OCI-LY1 (cell line): ENCODE measurements around the gene COL9A3.

Experiments used
- H2AFZ ChIP-seq: fragments of 200-600 bp; sonication (generic), shearing (Covaris generic); 2 replicates; pipeline ENCODE4 v1.6.0; 2014; ENCODE audit warnings: antibody characterized with exemption, mild to moderate bottlenecking, low read length
- H3F3A ChIP-seq: fragments of 200-600 bp; sonication (generic), shearing (Covaris generic); 2 replicates; pipeline ENCODE4 v1.6.0; 2014; ENCODE audit warnings: mild to moderate bottlenecking, antibody characterized with exemption, low read length, moderate library complexity; ENCODE audit not compliant: insufficient read depth
- H3K27ac ChIP-seq: fragments of 200-600 bp; sonication (generic); 2 replicates; pipeline ENCODE4 v1.5.1; 2014; ENCODE audit warnings: low read length, mixed run types, mild to moderate bottlenecking, low read depth; ENCODE audit not compliant: poor library complexity, severe bottlenecking
- H3K27me3 ChIP-seq: fragments of 200-600 bp; sonication (generic); 2 replicates; pipeline ENCODE4 v1.6.0; 2014; ENCODE audit warnings: antibody characterized with exemption, mild to moderate bottlenecking, low read length, moderate library complexity; ENCODE audit not compliant: insufficient read depth
- H3K36me3 ChIP-seq: fragments of 200-600 bp; sonication (generic); 2 replicates; pipeline ENCODE4 v1.6.1; 2014; ENCODE audit warnings: mild to moderate bottlenecking, antibody characterized with exemption, low read length, moderate library complexity, mixed read lengths; ENCODE audit not compliant: insufficient read depth
- H3K4me1 ChIP-seq: fragments of 200-600 bp; sonication (generic); 2 replicates; pipeline ENCODE4 v1.5.1; 2014; ENCODE audit warnings: mild to moderate bottlenecking, low read length, moderate library complexity; ENCODE audit not compliant: insufficient read depth, severe bottlenecking
- H3K4me2 ChIP-seq: fragments of 200-600 bp; sonication (generic), shearing (Covaris generic); 2 replicates; pipeline ENCODE4 v1.6.1; 2014; ENCODE audit warnings: low read length
- H3K4me3 ChIP-seq: fragments of 200-600 bp; sonication (generic); 2 replicates; pipeline ENCODE4 v1.5.1; 2014; ENCODE audit warnings: low read length, low read depth, mild to moderate bottlenecking, mixed read lengths; ENCODE audit not compliant: poor library complexity, severe bottlenecking
- H3K79me2 ChIP-seq: fragments of 200-600 bp; shearing (Covaris generic); 2 replicates; pipeline ENCODE4 v1.6.1; 2016; ENCODE audit warnings: mixed run types, low read length, mixed read lengths; ENCODE audit not compliant: insufficient read depth
- H3K9ac ChIP-seq: fragments of 200-600 bp; sonication (generic), shearing (Covaris generic); 2 replicates; pipeline ENCODE4 v1.6.1; 2014; ENCODE audit warnings: mild to moderate bottlenecking, low read length, mixed read lengths
- H3K9me2 ChIP-seq: fragments of 200-600 bp; sonication (generic), shearing (Covaris generic); 2 replicates; pipeline ENCODE4 v1.6.1; 2014; ENCODE audit warnings: low read depth, mild to moderate bottlenecking, low read length, mixed read lengths
- H3K9me3 ChIP-seq: fragments of 200-600 bp; shearing (Covaris generic); 2 replicates; pipeline ENCODE4 v1.6.1; 2014; ENCODE audit warnings: low read length, mixed read lengths
- H4K20me1 ChIP-seq: fragments of 200-600 bp; sonication (generic), shearing (Covaris generic); 2 replicates; pipeline ENCODE4 v1.6.0; 2016; ENCODE audit warnings: mild to moderate bottlenecking, low read length; ENCODE audit not compliant: insufficient read depth
- EZH2 ChIP-seq: fragments of 200-600 bp; sonication (generic), shearing (Covaris generic); IDR thresholded peaks from 2 replicates; pipeline ENCODE4 v1.8.0; 2017; ENCODE audit warnings: borderline replicate concordance, mixed run types, mild to moderate bottlenecking, antibody characterized with exemption, low read length, moderate library complexity, mixed read lengths
- TF ChIP-seq, protein P1 (sequence below): fragments of 200-600 bp; sonication (generic), shearing (Covaris generic); IDR thresholded peaks from 2 replicates; pipeline ENCODE4 v1.5.1; 2017; ENCODE audit warnings: mild to moderate bottlenecking, antibody characterized with exemption, low read length, moderate library complexity, mixed read lengths

The COL9A3 gene

DNA sequence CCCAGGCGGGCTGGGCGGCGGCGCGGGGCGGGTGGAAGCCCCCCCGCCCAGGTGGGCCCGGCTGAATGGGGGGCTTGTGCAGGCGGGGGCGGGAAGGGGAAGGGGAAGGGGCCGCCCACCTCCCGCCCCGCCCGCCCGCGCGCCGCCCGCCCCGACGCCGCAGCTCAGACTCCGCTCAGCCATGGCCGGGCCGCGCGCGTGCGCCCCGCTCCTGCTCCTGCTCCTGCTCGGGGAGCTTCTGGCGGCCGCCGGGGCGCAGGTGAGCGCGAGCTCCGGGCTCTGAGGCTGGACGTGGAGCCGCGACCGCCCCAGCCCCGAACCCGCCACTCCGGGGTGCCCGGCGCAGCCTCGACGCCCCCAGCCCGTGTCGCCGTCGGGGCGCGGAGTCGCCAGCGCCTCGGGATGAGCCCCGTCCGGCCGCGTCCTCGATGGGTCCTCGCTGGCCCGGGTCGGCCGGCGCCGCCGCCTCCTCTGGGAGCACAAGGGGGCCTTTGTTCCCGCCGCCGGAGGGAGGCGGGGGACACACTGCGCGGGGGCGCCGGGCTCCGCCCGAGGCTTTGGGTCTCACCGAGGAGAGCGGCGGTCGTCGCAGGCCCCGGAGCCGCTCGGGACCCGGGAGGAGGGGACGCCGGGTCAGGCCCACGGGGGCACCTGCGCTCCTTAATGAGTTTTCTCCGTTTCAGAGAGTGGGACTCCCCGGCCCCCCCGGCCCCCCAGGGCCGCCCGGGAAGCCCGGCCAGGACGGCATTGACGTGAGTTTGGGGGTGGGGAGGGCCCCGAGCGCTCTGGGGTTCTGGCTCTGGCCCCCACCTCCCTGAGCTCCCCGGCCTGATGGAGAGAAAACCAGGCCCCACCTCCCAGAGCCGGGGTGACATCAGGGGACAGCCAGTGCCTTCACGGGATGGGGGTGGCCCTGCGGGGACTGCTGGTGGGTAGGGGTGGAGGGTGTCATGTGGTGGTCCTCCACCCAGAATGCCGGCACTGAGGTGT, at the start of gene COL9A3:
Gene COL9A3 (plus strand): TSS at position 167 of the 990 bp plus-strand sequence. CDS start 15 bp downstream, at position 182.
- no peak within 1 kb of the TSS for H3K9ac ChIP-seq
- H3K4me3 ChIP-seq, result no peak within 1 kb of the TSS
- no peak within 1 kb of the TSS for H3K27ac ChIP-seq

DNA sequence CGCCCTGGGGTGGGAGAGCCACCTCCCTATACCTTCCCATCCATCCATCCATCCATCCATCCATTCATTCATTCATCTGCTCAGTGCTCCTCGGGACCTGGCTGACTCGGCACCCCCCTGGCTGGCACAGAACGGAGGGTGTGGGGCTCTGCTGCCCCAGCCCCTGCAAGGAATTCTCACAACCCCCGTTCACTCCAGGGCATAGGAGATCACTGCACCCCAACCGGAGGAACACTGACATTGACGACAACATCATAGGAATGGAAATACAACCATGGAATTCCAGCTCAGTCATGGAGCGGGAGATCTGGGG, 48.7 kb upstream of the COL9A3 start:
- Histone ChIP-seq H3F3A (no peaks in the 10 kb centered on the region), H3K79me2 (no peaks in the 10 kb centered on the region), H3K4me1 (no peaks in the 10 kb centered on the region), H3K36me3 (no peaks in the 10 kb centered on the region), H3K9me3 (no peaks in the 10 kb centered on the region), H3K27ac (no peak overlapping the region), H3K9me2 (no peaks in the 10 kb centered on the region), H3K27me3 (peaks cover 7% of the 10 kb centered on the region; the same call in 1 of the 2 replicates), H2AFZ (no peak overlapping the region), H3K9ac (no peak overlapping the region), H4K20me1 (no peaks in the 10 kb centered on the region), H3K4me2 (no peak overlapping the region), H3K4me3 (no peak overlapping the region)
- TF ChIP-seq, protein P1, sequence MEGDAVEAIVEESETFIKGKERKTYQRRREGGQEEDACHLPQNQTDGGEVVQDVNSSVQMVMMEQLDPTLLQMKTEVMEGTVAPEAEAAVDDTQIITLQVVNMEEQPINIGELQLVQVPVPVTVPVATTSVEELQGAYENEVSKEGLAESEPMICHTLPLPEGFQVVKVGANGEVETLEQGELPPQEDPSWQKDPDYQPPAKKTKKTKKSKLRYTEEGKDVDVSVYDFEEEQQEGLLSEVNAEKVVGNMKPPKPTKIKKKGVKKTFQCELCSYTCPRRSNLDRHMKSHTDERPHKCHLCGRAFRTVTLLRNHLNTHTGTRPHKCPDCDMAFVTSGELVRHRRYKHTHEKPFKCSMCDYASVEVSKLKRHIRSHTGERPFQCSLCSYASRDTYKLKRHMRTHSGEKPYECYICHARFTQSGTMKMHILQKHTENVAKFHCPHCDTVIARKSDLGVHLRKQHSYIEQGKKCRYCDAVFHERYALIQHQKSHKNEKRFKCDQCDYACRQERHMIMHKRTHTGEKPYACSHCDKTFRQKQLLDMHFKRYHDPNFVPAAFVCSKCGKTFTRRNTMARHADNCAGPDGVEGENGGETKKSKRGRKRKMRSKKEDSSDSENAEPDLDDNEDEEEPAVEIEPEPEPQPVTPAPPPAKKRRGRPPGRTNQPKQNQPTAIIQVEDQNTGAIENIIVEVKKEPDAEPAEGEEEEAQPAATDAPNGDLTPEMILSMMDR, result no peak
- no peak for TF ChIP-seq EZH2

More for the DNA sequence above, at the start of gene COL9A3:
- Histone ChIP-seq H3K27me3 (no peaks in the 10 kb centered on the region; the same call in 1 of the 2 replicates), H3K9me2 (no peaks in the 10 kb centered on the region), H3K4me1 (no peaks in the 10 kb centered on the region), H3F3A (no peaks in the 10 kb centered on the region), H4K20me1 (no peaks in the 10 kb centered on the region), H3K4me2 (no peak within 1 kb of the TSS), H3K9me3 (no peaks in the 10 kb centered on the region), H3K36me3 (peaks cover 17% of the 10 kb centered on the region), H3K79me2 (no peaks in the 10 kb centered on the region), H2AFZ (no peak within 1 kb of the TSS)
- no peak for TF ChIP-seq EZH2
- TF ChIP-seq, protein P1, result no peak

DNA sequence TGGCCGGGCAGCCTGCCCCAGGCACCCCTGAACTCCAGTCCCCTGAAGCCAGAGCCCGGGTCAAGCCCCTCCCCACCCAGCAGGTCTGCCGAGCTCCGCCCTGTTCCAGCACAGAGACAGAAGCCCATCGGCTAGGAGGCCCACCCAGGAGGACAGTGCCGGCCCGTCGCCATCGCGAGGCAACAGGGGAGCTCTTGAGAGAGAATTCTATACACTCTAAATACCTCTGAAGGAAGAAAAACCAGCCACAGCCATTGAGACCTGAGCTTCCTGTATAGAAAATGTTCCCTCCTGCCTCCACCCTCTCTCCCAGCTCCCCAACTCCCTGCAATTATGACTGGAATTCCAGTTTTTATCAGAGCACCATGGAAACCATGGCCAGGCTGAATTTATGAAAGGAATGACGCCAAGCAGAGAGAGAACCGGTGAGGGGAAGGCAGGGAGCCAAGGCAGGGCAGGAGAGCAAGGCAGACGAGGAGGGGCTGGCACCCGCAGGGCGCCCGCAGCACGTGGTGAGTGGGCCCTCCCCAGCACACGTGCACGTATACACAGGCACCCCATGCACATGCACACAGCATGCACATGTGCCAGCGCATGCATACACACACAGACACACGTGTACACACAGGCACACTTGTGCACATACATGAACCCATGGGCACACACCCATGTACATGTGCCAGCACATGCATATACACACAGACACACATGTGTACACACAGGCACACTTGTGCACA, 48.1 kb upstream of the COL9A3 start:
- Histone ChIP-seq H3K9ac (no peak overlapping the region), H4K20me1 (no peaks in the 10 kb centered on the region), H3K4me3 (no peak overlapping the region), H3K27me3 (peaks cover 7% of the 10 kb centered on the region; the same call in 1 of the 2 replicates), H3K27ac (no peak overlapping the region), H2AFZ (no peak overlapping the region), H3K9me2 (no peaks in the 10 kb centered on the region), H3K4me1 (no peaks in the 10 kb centered on the region), H3K79me2 (no peaks in the 10 kb centered on the region), H3K36me3 (no peaks in the 10 kb centered on the region), H3K4me2 (no peak overlapping the region), H3F3A (no peaks in the 10 kb centered on the region), H3K9me3 (no peaks in the 10 kb centered on the region)
- TF ChIP-seq EZH2, result no peak
- TF ChIP-seq, protein P1, result no peak
